GM23338 (cell line): ENCODE data around the gene PLCD3.

ENCODE experiments used
- CREB1 ChIP-seq: fragments of 250-450 bp; sonication (Bioruptor Pico); IDR thresholded peaks from 2 replicates; pipeline ENCODE4 v1.5.0; 2020; ENCODE audit warnings: low read depth, mild to moderate bottlenecking, moderate library complexity
- CTCF ChIP-seq, 2 experiments: fragments of 200-600 bp in 1 of 2; sonication (generic) in 1 of 2; conservative IDR thresholded peaks; 2 replicates each; pipeline versions ENCODE4 v1.5.1 to v1.6.1; 2016 to 2017; ENCODE audit warnings: antibody characterized with exemption in 2 of 2, low read depth in 2 of 2, mild to moderate bottlenecking in 2 of 2, moderate library complexity in 1 of 2
- EZH2 ChIP-seq: fragments of 200-600 bp; sonication (generic); IDR thresholded peaks from one replicate; pipeline ENCODE4 v1.8.0; 2017; ENCODE audit warnings: antibody characterized with exemption, mild to moderate bottlenecking, low read depth; ENCODE audit not compliant: unreplicated experiment
- EZH2phosphoT487 ChIP-seq: fragments of 200-600 bp; sonication (generic); IDR thresholded peaks from one replicate; pipeline ENCODE4 v1.8.1; 2018; ENCODE audit warnings: antibody characterized with exemption; ENCODE audit not compliant: unreplicated experiment
- JUNB ChIP-seq: IDR thresholded peaks from one replicate; pipeline ENCODE4 v1.6.1; 2016; ENCODE audit warnings: antibody characterized with exemption; ENCODE audit not compliant: unreplicated experiment
- POLR2AphosphoS5 ChIP-seq: IDR thresholded peaks from 2 replicates; pipeline ENCODE4 v1.6.1; 2016; ENCODE audit warnings: antibody characterized with exemption, low read depth
- REST ChIP-seq: IDR thresholded peaks from one replicate; pipeline ENCODE4 v1.6.1; 2018; ENCODE audit warnings: antibody characterized with exemption; ENCODE audit not compliant: unreplicated experiment
- STAT1 ChIP-seq: IDR thresholded peaks from one replicate; pipeline ENCODE4 v1.6.1; 2016; ENCODE audit warnings: antibody characterized with exemption; ENCODE audit not compliant: unreplicated experiment
- ZNF114 ChIP-seq: fragments of 250-450 bp; sonication (Bioruptor Pico); IDR thresholded peaks from 2 replicates; pipeline ENCODE4 v1.5.0; 2020; ENCODE audit warnings: mild to moderate bottlenecking, moderate library complexity
- ZNF331 ChIP-seq: fragments of 250-450 bp; sonication (Bioruptor Pico); IDR thresholded peaks from 2 replicates; pipeline ENCODE4 v1.5.0; 2020; ENCODE audit warnings: low read depth, mild to moderate bottlenecking, moderate library complexity
- TF ChIP-seq, protein P1 (sequence below): IDR thresholded peaks from 2 replicates; pipeline ENCODE4 v1.6.1; 2016; ENCODE audit warnings: antibody characterized with exemption

- TF ChIP-seq CREB1 (CRISPR knock-in tag), result no peak
- TF ChIP-seq REST, result no peak
- no peak for TF ChIP-seq EZH2
- TF ChIP-seq CTCF (conservative IDR thresholded peaks at IDR 0.05; ENCODE audit: low read depth in 2 of 2), result no peak
- TF ChIP-seq ZNF114 (CRISPR knock-in tag), result no peak
- no peak for TF ChIP-seq ZNF331 (CRISPR knock-in tag)
- no peak for TF ChIP-seq EZH2phosphoT487
- TF ChIP-seq POLR2AphosphoS5, result no peak
- TF ChIP-seq, protein P1, sequence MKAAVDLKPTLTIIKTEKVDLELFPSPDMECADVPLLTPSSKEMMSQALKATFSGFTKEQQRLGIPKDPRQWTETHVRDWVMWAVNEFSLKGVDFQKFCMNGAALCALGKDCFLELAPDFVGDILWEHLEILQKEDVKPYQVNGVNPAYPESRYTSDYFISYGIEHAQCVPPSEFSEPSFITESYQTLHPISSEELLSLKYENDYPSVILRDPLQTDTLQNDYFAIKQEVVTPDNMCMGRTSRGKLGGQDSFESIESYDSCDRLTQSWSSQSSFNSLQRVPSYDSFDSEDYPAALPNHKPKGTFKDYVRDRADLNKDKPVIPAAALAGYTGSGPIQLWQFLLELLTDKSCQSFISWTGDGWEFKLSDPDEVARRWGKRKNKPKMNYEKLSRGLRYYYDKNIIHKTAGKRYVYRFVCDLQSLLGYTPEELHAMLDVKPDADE, result no peak
- TF ChIP-seq JUNB, result no peak
- TF ChIP-seq STAT1, result no peak
Measured at GRCh38 chr17:45110676-45111611, 21.4 kb downstream of the PLCD3 start.
